AG04450 (cell line): Measurements from ENCODE around the gene ABHD16A. TPM values are rescaled to one million over a fixed set of nuclear protein-coding genes. Genes with fewer than 3 reads are reported as not detected.

Source experiments
- CTCF ChIA-PET: fragments of 300-600, 350-600 bp; formaldehyde crosslinking; extraction: SDS; loops from one replicate; lab custom pipeline; 2022; ENCODE audit warnings: antibody characterized with exemption, inconsistent platforms; lab: Charles Lee
- POLR2A ChIA-PET: fragments of 350-600 bp; formaldehyde crosslinking; extraction: SDS; loops from one replicate; lab custom pipeline; 2021; ENCODE audit warnings: antibody characterized with exemption, inconsistent platforms; lab: Yijun Ruan, JAX
- DNase-seq: peaks from one replicate; pipeline ENCODE4 v3.0.0-alpha.2; 2011; ENCODE audit warnings: low read depth, low spot score
- H3K27ac ChIP-seq: one replicate; pipeline ENCODE4 v1.5.1; 2012; ENCODE audit warnings: low read depth, low read length, control low read depth
- H3K27me3 ChIP-seq: one replicate; pipeline ENCODE4 v1.6.0; 2012; ENCODE audit warnings: low read length; ENCODE audit not compliant: control insufficient read depth, insufficient read depth
- H3K4me3 ChIP-seq: 2 replicates; pipeline ENCODE4 v1.5.1; 2011; ENCODE audit warnings: mild to moderate bottlenecking, low read depth, low read length, control low read depth
- H3K9me3 ChIP-seq: 2 replicates; pipeline ENCODE4 v1.5.1; 2012; ENCODE audit warnings: low read length; ENCODE audit not compliant: control insufficient read depth, insufficient read depth
- CTCF ChIP-seq: IDR thresholded peaks from 2 replicates; pipeline ENCODE4 v1.5.1; 2011; ENCODE audit warnings: low read depth, low read length, control low read depth, inconsistent platforms
- polyA plus RNA-seq: library from polyadenylated mRNA; depleted of rRNA; stranded (reverse); fragments of >200 nt; gene quantifications from 2 replicates; pipeline ENCODE4 v1.2.3, GENCODE V29; 2011; rRNA removed
- small RNA-seq: library from RNA; depleted of rRNA; stranded (forward); fragments of <200 nt; gene quantifications from one replicate; pipeline ENCODE3, GENCODE V24; 2012; ENCODE audit warnings: low read depth; ENCODE audit not compliant: insufficient read length

Gene ABHD16A
- polyA plus RNA-seq, 1 experiment = 34.0 TPM

GRCh38 chr6:31641370-31641769, 61.8 kb downstream of the ABHD16A start:
- no peak overlapping the region for H3K27ac ChIP-seq
- no peak overlapping the region for H3K4me3 ChIP-seq
- no peaks in the 10 kb centered on the region for H3K9me3 ChIP-seq
- ChIA-PET POLR2A (no interaction called here), CTCF (no interaction called here)
- no peaks in the 10 kb centered on the region for H3K27me3 ChIP-seq
- TF ChIP-seq CTCF = no peak
- DNase-seq = no peak

- Histone ChIP-seq H3K4me3 (no peak overlapping the region), H3K27ac (no peak overlapping the region), H3K9me3 (no peaks in the 10 kb centered on the region), H3K27me3 (no peaks in the 10 kb centered on the region)
- ChIA-PET POLR2A (interaction anchor here (4.5 kb wide), 1 partner anchor 11 kb away, joined by 37 read pairs; the partner anchor contains the start of gene BAG6), CTCF (no interaction called here)
- no peak for TF ChIP-seq CTCF
- no peak for DNase-seq
Observed at GRCh38 chr6:31640612-31641011, 62.5 kb downstream of the ABHD16A start.

- no peaks in the 10 kb centered on the region for H3K27me3 ChIP-seq
- CTCF ChIA-PET = interaction anchor here (0.7 kb wide), 1 partner anchor 88 kb away, joined by 3 read pairs; no protein-coding TSS in a partner anchor
- POLR2A ChIA-PET = interaction anchor here (0.7 to 4.5 kb wide), 3 partner anchors 12 to 18 kb away, joined by 3 to 37 read pairs (median 4); partner anchors contain the start of gene BAG6
- no peak for DNase-seq
- peak overlapping the region; percentile 25 for H3K27ac ChIP-seq
- no peak overlapping the region for H3K4me3 ChIP-seq
- H3K9me3 ChIP-seq = no peaks in the 10 kb centered on the region
- TF ChIP-seq CTCF = no peak
Observed at GRCh38 chr6:31639449-31639861, 63.7 kb downstream of the ABHD16A start.

GRCh38 chr6:31639043-31639442, 64.1 kb downstream of the ABHD16A start:
- no peak for TF ChIP-seq CTCF
- no peak overlapping the region for H3K4me3 ChIP-seq
- no peak overlapping the region for H3K27ac ChIP-seq
- DNase-seq = no peak
- no peaks in the 10 kb centered on the region for H3K9me3 ChIP-seq
- POLR2A ChIA-PET = interaction anchor here (0.7 to 4.5 kb wide), 4 partner anchors 13 to 17 kb away, joined by 3 to 37 read pairs (median 4); partner anchors contain the start of gene BAG6
- H3K27me3 ChIP-seq = no peaks in the 10 kb centered on the region
- CTCF ChIA-PET = interaction anchor here (0.7 kb wide), 1 partner anchor 88 kb away, joined by 3 read pairs; no protein-coding TSS in a partner anchor

Small RNA genes within 50 kb of the gene (small RNA-seq; reads per million reads assigned to genes)
- not detected for gene LY6G6D
- gene MIR4646 = not detected
- not detected for gene RF00019

Other genes starting within 250 kb of the ABHD16A start
- gene MICB, start 205.2 kb downstream of the ABHD16A start, polyA plus RNA-seq = 17.9 and 19.0 TPM in 2 replicates
- gene MCCD1, start 174.4 kb downstream of the ABHD16A start, polyA plus RNA-seq = not detected in 2 replicates
- 434 and 480 TPM in 2 replicates for gene DDX39B, start 161.3 kb downstream of the ABHD16A start, polyA plus RNA-seq
- 12.5 and 14.6 TPM in 2 replicates for gene ATP6V1G2, start 156.7 kb downstream of the ABHD16A start, polyA plus RNA-seq
- gene NFKBIL1, start 155.7 kb downstream of the ABHD16A start, polyA plus RNA-seq = 5.1 and 5.4 TPM in 2 replicates
- gene LTA, start 131.0 kb downstream of the ABHD16A start, polyA plus RNA-seq = not detected in 2 replicates
- not detected in 2 replicates for gene TNF, start 127.8 kb downstream of the ABHD16A start, polyA plus RNA-seq
- not detected in 2 replicates for gene LTB, start 120.9 kb downstream of the ABHD16A start, polyA plus RNA-seq
- not detected in 2 replicates for gene LST1, start 117.0 kb downstream of the ABHD16A start, polyA plus RNA-seq
- gene NCR3, start 110.3 kb downstream of the ABHD16A start, polyA plus RNA-seq = not detected in 2 replicates
- not detected in 2 replicates for gene AIF1, start 88.1 kb downstream of the ABHD16A start, polyA plus RNA-seq
- gene PRRC2A, start 82.6 kb downstream of the ABHD16A start, polyA plus RNA-seq = 24.8 and 30.7 TPM in 2 replicates
- gene BAG6, start 50.7 kb downstream of the ABHD16A start, polyA plus RNA-seq = 58.2 and 68.7 TPM in 2 replicates
- gene APOM, start 47.4 kb downstream of the ABHD16A start, polyA plus RNA-seq = 2.8 and 3.9 TPM in 2 replicates
- 10.2 and 11.6 TPM in 2 replicates for gene C6orf47, start 42.5 kb downstream of the ABHD16A start, polyA plus RNA-seq
- 12.7 and 13.5 TPM in 2 replicates for gene GPANK1, start 38.3 kb downstream of the ABHD16A start, polyA plus RNA-seq
- gene CSNK2B, start 37.2 kb downstream of the ABHD16A start, polyA plus RNA-seq = 80.1 and 96.0 TPM in 2 replicates
- 5.5 and 7.0 TPM in 2 replicates for gene LY6G5B, start 33.3 kb downstream of the ABHD16A start, polyA plus RNA-seq
- gene LY6G5C, start 22.3 kb downstream of the ABHD16A start, polyA plus RNA-seq = 2.0 and 2.7 TPM in 2 replicates
- gene LY6G6F, start 3.5 kb upstream of the ABHD16A start, polyA plus RNA-seq = not detected in 2 replicates
- gene LY6G6D, start 12.0 kb upstream of the ABHD16A start, polyA plus RNA-seq = not detected in 2 replicates
- gene LY6G6C, start 18.4 kb upstream of the ABHD16A start, polyA plus RNA-seq = not detected in 2 replicates
- gene MPIG6B, start 20.0 kb upstream of the ABHD16A start, polyA plus RNA-seq = not detected in 2 replicates
- 44.4 and 59.1 TPM in 2 replicates for gene DDAH2, start 26.0 kb upstream of the ABHD16A start, polyA plus RNA-seq
- gene CLIC1, start 33.2 kb upstream of the ABHD16A start, polyA plus RNA-seq = 466 and 531 TPM in 2 replicates
- gene MSH5, start 36.7 kb upstream of the ABHD16A start, polyA plus RNA-seq = 6.4 and 7.2 TPM in 2 replicates
- gene SAPCD1, start 59.3 kb upstream of the ABHD16A start, polyA plus RNA-seq = 0.24 and 0.88 TPM in 2 replicates
- 0.10 and 0.32 TPM in 2 replicates for gene VWA7, start 74.0 kb upstream of the ABHD16A start, polyA plus RNA-seq
- 16.0 and 23.9 TPM in 2 replicates for gene VARS1, start 92.4 kb upstream of the ABHD16A start, polyA plus RNA-seq
- 34.2 and 38.3 TPM in 2 replicates for gene LSM2, start 103.6 kb upstream of the ABHD16A start, polyA plus RNA-seq
- gene HSPA1L, start 112.0 kb upstream of the ABHD16A start, polyA plus RNA-seq = 1.1 and 1.2 TPM in 2 replicates
- gene HSPA1A, start 112.2 kb upstream of the ABHD16A start, polyA plus RNA-seq = 46.6 and 50.4 TPM in 2 replicates
- gene HSPA1B, start 124.4 kb upstream of the ABHD16A start, polyA plus RNA-seq = 31.9 TPM in 2 replicates
- gene NEU1, start 159.5 kb upstream of the ABHD16A start, polyA plus RNA-seq = 39.0 and 49.4 TPM in 2 replicates
- gene SLC44A4, start 175.7 kb upstream of the ABHD16A start, polyA plus RNA-seq = 0.04 and 0.12 TPM in 2 replicates
- gene EHMT2, start 194.4 kb upstream of the ABHD16A start, polyA plus RNA-seq = 23.8 and 28.5 TPM in 2 replicates
- 2.4 and 4.3 TPM in 2 replicates for gene ZBTB12, start 198.8 kb upstream of the ABHD16A start, polyA plus RNA-seq
- gene C2, start 224.4 kb upstream of the ABHD16A start, polyA plus RNA-seq = 1.5 and 1.9 TPM in 2 replicates
- gene CFB, start 242.8 kb upstream of the ABHD16A start, polyA plus RNA-seq = 13.3 and 14.0 TPM in 2 replicates